A549 (cell line): ENCODE data around the gene HGFAC. TPM values are rescaled to one million over a fixed set of nuclear protein-coding genes. Genes with fewer than 3 reads are reported as not detected.

Experiments
- ATAC-seq, 2 experiments: fragments of 200-7000 bp in 1 of 2; fragments of >200 bp in 1 of 2; cut with Nextera tagmentation in 1 of 2; cut with Tn5 transposase in 1 of 2; 3 replicates each; pipeline versions ENCODE4 v1.8.0 to v1.9.1; 2018 to 2020; ENCODE audit warnings: mild to moderate bottlenecking in 1 of 2, moderate library complexity in 1 of 2
- CTCF ChIA-PET: fragments of 300-600 bp; sonication (Branson Sonifier 250); formaldehyde crosslinking; extraction: SDS; loops from one replicate; lab custom pipeline; 2021; ENCODE audit warnings: antibody characterized with exemption, inconsistent platforms; lab: Yijun Ruan, JAX
- POLR2A ChIA-PET: fragments of 350-600 bp; formaldehyde crosslinking; extraction: SDS; loops from one replicate; lab custom pipeline; 2021; ENCODE audit warnings: antibody characterized with exemption, inconsistent platforms; lab: Yijun Ruan, JAX
- DNase-seq, 2 experiments: peaks; one replicate each; pipeline versions ENCODE4 v3.0.0 to v3.0.0-alpha.2; 2011 to 2016; ENCODE audit warnings: low read depth in 1 of 2, low spot score in 1 of 2
- FAIRE-seq: peaks from 2 replicates; lab custom pipeline; 2011; peaks lifted over from hg19 to GRCh38; lab: Jason Lieb, UNC
- H3K27ac ChIP-seq, 2 experiments: fragments of >200 bp; sonication (Bioruptor Twin); formaldehyde crosslinking; 3 replicates each; pipeline ENCODE4 v1.5.1; 2016 to 2017
- H3K4me1 ChIP-seq: fragments of >200 bp; sonication (Bioruptor Twin); formaldehyde crosslinking; 3 replicates; pipeline ENCODE4 v1.6.1; 2016
- H3K4me2 ChIP-seq: fragments of >200 bp; sonication (Bioruptor Twin); formaldehyde crosslinking; 3 replicates; pipeline ENCODE4 v1.6.1; 2016
- H3K4me3 ChIP-seq: fragments of >200 bp; sonication (Bioruptor Twin); formaldehyde crosslinking; 3 replicates; pipeline ENCODE4 v1.5.1; 2016
- H3K9me3 ChIP-seq: fragments of >200 bp; sonication (Bioruptor Twin); formaldehyde crosslinking; 3 replicates; pipeline ENCODE4 v1.6.1; 2016
- CBX8 ChIP-seq: fragments of 200-600 bp; sonication (generic); IDR thresholded peaks from 2 replicates; pipeline ENCODE4 v1.6.1; 2016
- CEBPB ChIP-seq, 2 experiments: fragments of >200 bp in 1 of 2; sonication (Bioruptor Twin) in 1 of 2; formaldehyde crosslinking in 1 of 2; IDR thresholded peaks; 2 replicates each; pipeline ENCODE4 v1.6.1; 2012 to 2016
- EHF ChIP-seq: fragments of 250-450 bp; sonication (Bioruptor Pico); IDR thresholded peaks from 2 replicates; pipeline ENCODE4 v1.5.0; 2020; ENCODE audit warnings: mild to moderate bottlenecking
- EHMT2 ChIP-seq: fragments of 200-600 bp; sonication (generic); IDR thresholded peaks from 2 replicates; pipeline ENCODE4 v1.6.1; 2016; ENCODE audit warnings: antibody characterized with exemption, low read depth, mild to moderate bottlenecking, moderate library complexity
- ELK1 ChIP-seq: fragments of 150-350 bp; IDR thresholded peaks from 2 replicates; pipeline ENCODE4 v1.6.1; 2014; ENCODE audit warnings: low read depth, mild to moderate bottlenecking, low read length
- FOSL2 ChIP-seq, 2 experiments: fragments of 450-650 bp in 1 of 2; fragments of >200 bp in 1 of 2; sonication (Bioruptor Twin) in 1 of 2; formaldehyde crosslinking; IDR thresholded peaks; 2 replicates each; pipeline versions ENCODE4 v1.5.0 to v1.6.1; 2016 to 2020; ENCODE audit warnings: mild to moderate bottlenecking in 1 of 2, moderate library complexity in 1 of 2
- FOXS1 ChIP-seq: fragments of 250-450 bp; sonication (Bioruptor Pico); IDR thresholded peaks from 2 replicates; pipeline ENCODE4 v1.5.0; 2020; ENCODE audit warnings: mild to moderate bottlenecking, moderate library complexity
- GATA3 ChIP-seq: IDR thresholded peaks from 2 replicates; pipeline ENCODE4 v1.6.1; 2012; ENCODE audit warnings: borderline replicate concordance
- HOXA7 ChIP-seq: fragments of 250-450 bp; sonication (Bioruptor Pico); IDR thresholded peaks from 2 replicates; pipeline ENCODE4 v1.5.0; 2020; ENCODE audit warnings: mild to moderate bottlenecking, moderate library complexity
- HOXB13 ChIP-seq: fragments of 250-450 bp; sonication (Bioruptor Pico); IDR thresholded peaks from 2 replicates; pipeline ENCODE4 v1.5.0; 2020; ENCODE audit warnings: low read depth, mild to moderate bottlenecking, moderate library complexity
- HOXB5 ChIP-seq: fragments of 250-450 bp; sonication (Bioruptor Pico); IDR thresholded peaks from 2 replicates; pipeline ENCODE4 v1.5.0; 2020; ENCODE audit warnings: mild to moderate bottlenecking, moderate library complexity
- JUN ChIP-seq, 2 experiments: fragments of >200 bp; sonication (Bioruptor Twin); formaldehyde crosslinking; IDR thresholded peaks; 2 replicates in 1 of 2; 3 replicates in 1 of 2; pipeline ENCODE4 v1.6.1; 2016 to 2017
- KDM1A ChIP-seq: fragments of 200-600 bp; sonication (generic); IDR thresholded peaks from 2 replicates; pipeline ENCODE4 v1.6.1; 2016; ENCODE audit warnings: low read depth, mild to moderate bottlenecking
- KDM5A ChIP-seq: fragments of 200-600 bp; sonication (generic); IDR thresholded peaks from 2 replicates; pipeline ENCODE4 v1.6.1; 2016; ENCODE audit warnings: antibody characterized with exemption, mild to moderate bottlenecking
- NPAS2 ChIP-seq: fragments of 250-450 bp; sonication (Bioruptor Pico); IDR thresholded peaks from 2 replicates; pipeline ENCODE4 v1.8.0; 2022; ENCODE audit warnings: mild to moderate bottlenecking, moderate library complexity, borderline replicate concordance
- PBX3 ChIP-seq: IDR thresholded peaks from 2 replicates; pipeline ENCODE4 v1.6.1; 2012
- PHF8 ChIP-seq: fragments of 200-600 bp; sonication (generic); IDR thresholded peaks from 2 replicates; pipeline ENCODE4 v1.6.1; 2016; ENCODE audit warnings: low read depth, mild to moderate bottlenecking, antibody characterized with exemption, moderate library complexity, borderline replicate concordance
- POLR2A ChIP-seq: IDR thresholded peaks from 2 replicates; pipeline ENCODE4 v1.6.1; 2012; ENCODE audit warnings: mild to moderate bottlenecking, low read length
- POLR2AphosphoS2 ChIP-seq: conservative IDR thresholded peaks from 2 replicates; pipeline ENCODE4 v1.6.1; 2012; ENCODE audit warnings: low read length, improper control_type of control experiment, inconsistent platforms
- REST ChIP-seq: fragments of 200-600 bp; sonication (generic); IDR thresholded peaks from 2 replicates; pipeline ENCODE4 v1.6.1; 2016; ENCODE audit warnings: antibody characterized with exemption, mild to moderate bottlenecking, moderate library complexity
- RFX5 ChIP-seq: fragments of 450-650 bp; IDR thresholded peaks from 2 replicates; pipeline ENCODE4 v1.7.1; 2014; ENCODE audit warnings: antibody characterized with exemption, mild to moderate bottlenecking, moderate library complexity
- SMC3 ChIP-seq: fragments of >200 bp; sonication (Bioruptor Twin); formaldehyde crosslinking; IDR thresholded peaks from 3 replicates; pipeline ENCODE4 v1.6.1; 2018; ENCODE audit warnings: inconsistent platforms
- SREBF2 ChIP-seq: fragments of 450-650 bp; IDR thresholded peaks from 2 replicates; pipeline ENCODE4 v1.6.1; 2014; ENCODE audit warnings: mild to moderate bottlenecking, moderate library complexity
- TFCP2L1 ChIP-seq: fragments of 250-450 bp; sonication (Bioruptor Pico); IDR thresholded peaks from 2 replicates; pipeline ENCODE4 v1.5.0; 2021; ENCODE audit warnings: mild to moderate bottlenecking
- TP53 ChIP-seq: fragments of 250-450 bp; sonication (Bioruptor Pico); IDR thresholded peaks from 2 replicates; pipeline ENCODE4 v1.5.0; 2021; ENCODE audit warnings: mild to moderate bottlenecking, moderate library complexity
- ZFP36 ChIP-seq: fragments of 450-650 bp; IDR thresholded peaks from 2 replicates; pipeline ENCODE4 v1.6.1; 2014; ENCODE audit warnings: borderline replicate concordance; ENCODE audit not compliant: partially characterized antibody
- ZSCAN20 ChIP-seq: fragments of 250-450 bp; sonication (Bioruptor Pico); IDR thresholded peaks from 2 replicates; pipeline ENCODE4 v1.8.0; 2022; ENCODE audit warnings: mild to moderate bottlenecking, moderate library complexity
- WGBS: methylation state at CpG from one replicate; pipeline ENCODE4 v1.1.6; 2017; ENCODE audit errors: missing lambda C conversion rate; 5-methylcytosine and 5-hydroxymethylcytosine counted together
- polyA plus RNA-seq, 4 experiments: library from polyadenylated mRNA; depleted of rRNA in 3 of 4; stranded (reverse); fragments of >200 nt; fragmentation: RNase III in 1 of 4; extraction: RNeasy Plus Mini Kit Qiagen cat#74134 plus additional on column Dnase treatment in 1 of 4; gene quantifications; 2 replicates in 3 of 4; 3 replicates in 1 of 4; pipeline ENCODE4 v1.2.3, GENCODE V29; 2011 to 2017
- TF ChIP-seq, protein P1 (sequence below): fragments of >200 bp; sonication (Bioruptor Twin); formaldehyde crosslinking; IDR thresholded peaks from 3 replicates; pipeline ENCODE4 v1.6.1; 2016

HGFAC gene
- polyA plus RNA-seq, 2 of the 4 experiments (the other 2 are of a cell fraction): 0.25 TPM; not detected in 1

DNA sequence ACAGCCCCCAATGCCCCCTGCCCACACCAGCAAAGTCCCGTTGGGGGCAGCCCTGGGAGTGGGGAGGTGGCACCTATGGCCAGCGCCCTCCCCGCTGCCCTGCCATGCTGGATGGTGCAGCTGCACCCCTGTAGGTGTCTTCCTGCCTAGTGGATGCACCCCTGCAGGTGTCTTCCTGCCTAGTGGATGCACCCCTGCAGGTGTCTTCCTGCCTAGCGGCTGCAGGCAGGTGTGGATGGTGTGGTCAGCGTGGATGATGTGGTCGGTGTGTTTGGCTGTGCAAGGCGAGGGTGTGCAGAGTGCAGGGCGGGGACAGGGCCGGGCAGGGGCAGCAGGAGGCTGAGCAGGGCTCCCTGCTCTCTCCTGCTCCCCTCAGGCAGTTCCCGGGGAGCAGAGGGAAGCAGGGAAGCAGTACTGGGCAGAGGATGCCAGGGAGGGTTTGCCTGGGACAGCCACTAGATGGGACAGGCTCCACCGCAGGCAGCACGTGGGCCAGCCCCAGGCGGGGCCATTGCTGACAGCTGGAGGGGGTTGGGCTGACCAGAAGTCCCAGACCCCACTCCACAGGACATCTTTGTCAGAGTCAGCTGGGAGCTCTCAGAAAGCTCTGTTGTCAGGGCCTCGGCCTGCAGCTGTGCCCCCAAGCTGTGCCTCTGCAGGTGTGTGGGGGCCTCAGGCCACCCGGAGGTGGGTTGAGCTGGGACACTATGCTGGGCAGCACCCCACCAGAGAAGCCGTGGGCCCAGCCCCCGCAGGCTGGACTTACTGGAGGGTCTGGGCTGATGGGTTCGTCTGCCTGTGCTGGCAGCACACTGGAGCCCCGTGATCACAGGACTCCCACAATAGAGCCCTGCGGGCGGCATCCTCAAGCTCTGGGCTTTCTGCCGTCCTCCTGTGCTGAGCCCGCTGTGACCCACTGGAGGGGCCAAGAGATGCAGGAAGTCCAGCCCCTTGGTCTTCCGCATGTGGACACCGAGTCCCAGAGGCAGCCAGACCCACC lies 45.1 kb downstream of the HGFAC start:
- TF ChIP-seq EHMT2: no peak
- TF ChIP-seq TFCP2L1 (CRISPR knock-in tag): no peak
- TF ChIP-seq ZFP36: no peak
- no peak for TF ChIP-seq PHF8
- no peak for TF ChIP-seq HOXA7
- TF ChIP-seq JUN (IDR thresholded peaks at IDR 0.05): no peak
- TF ChIP-seq SREBF2: no peak
- no peak for TF ChIP-seq CEBPB (IDR thresholded peaks at IDR 0.05)
- TF ChIP-seq ELK1: no peak
- no peak for TF ChIP-seq EHF (CRISPR knock-in tag)
- TF ChIP-seq NPAS2 (CRISPR knock-in tag): no peak
- TF ChIP-seq TP53 (CRISPR knock-in tag): no peak
- no peak for TF ChIP-seq POLR2AphosphoS2
- TF ChIP-seq CBX8: no peak
- no peak for TF ChIP-seq RFX5
- TF ChIP-seq GATA3: no peak
- TF ChIP-seq FOSL2 (IDR thresholded peaks at IDR 0.05): no peak
- no peak for TF ChIP-seq FOSL2 (CRISPR knock-in tag; IDR thresholded peaks at IDR 0.05)
- TF ChIP-seq ZSCAN20: no peak
- TF ChIP-seq, protein P1, sequence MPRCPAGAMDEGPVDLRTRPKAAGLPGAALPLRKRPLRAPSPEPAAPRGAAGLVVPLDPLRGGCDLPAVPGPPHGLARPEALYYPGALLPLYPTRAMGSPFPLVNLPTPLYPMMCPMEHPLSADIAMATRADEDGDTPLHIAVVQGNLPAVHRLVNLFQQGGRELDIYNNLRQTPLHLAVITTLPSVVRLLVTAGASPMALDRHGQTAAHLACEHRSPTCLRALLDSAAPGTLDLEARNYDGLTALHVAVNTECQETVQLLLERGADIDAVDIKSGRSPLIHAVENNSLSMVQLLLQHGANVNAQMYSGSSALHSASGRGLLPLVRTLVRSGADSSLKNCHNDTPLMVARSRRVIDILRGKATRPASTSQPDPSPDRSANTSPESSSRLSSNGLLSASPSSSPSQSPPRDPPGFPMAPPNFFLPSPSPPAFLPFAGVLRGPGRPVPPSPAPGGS: no peak
- no peak for TF ChIP-seq HOXB13 (CRISPR knock-in tag)
- FAIRE-seq: no peak
- Histone ChIP-seq H3K4me3 (no peak overlapping the region), H3K4me1 (peaks cover 29% of the 10 kb centered on the region), H3K27ac (peak overlapping the region in 1 of 2 experiments; percentile 34; a peak in 2 of 6 replicates), H3K9me3 (no peaks in the 10 kb centered on the region), H3K4me2 (no peak overlapping the region)
- no peak for DNase-seq
- ChIA-PET POLR2A (no interaction called here), CTCF (interaction anchor here (1.2 kb wide), 1 partner anchor 28 kb away, joined by 3 read pairs; no protein-coding TSS in a partner anchor)
- WGBS: 75% methylated on average over 7 of the region's 25 CpGs
- ATAC-seq: peak; percentile 10 to 26; a peak in 4 of 6 replicates

- POLR2A ChIA-PET: no interaction called here
- Histone ChIP-seq H3K4me2 (no peak overlapping the region), H3K4me1 (peaks cover 29% of the 10 kb centered on the region), H3K9me3 (no peaks in the 10 kb centered on the region), H3K4me3 (no peak overlapping the region), H3K27ac (no peak overlapping the region)
- TF ChIP-seq KDM5A (no peak), SMC3 (no peak), EHMT2 (no peak), POLR2A (no peak), SREBF2 (no peak), ZFP36 (no peak), FOXS1 (CRISPR knock-in tag) (no peak), KDM1A (no peak), JUN (IDR thresholded peaks at IDR 0.05) (no peak), HOXB5 (CRISPR knock-in tag) (no peak), REST (no peak), PBX3 (no peak)
- TF ChIP-seq, protein P1: no peak
- no CpG with 5 or more reads among the region's 7 CpGs for WGBS
- CTCF ChIA-PET: interaction anchor here (1.2 kb wide), 1 partner anchor 27 kb away, joined by 3 read pairs; no protein-coding TSS in a partner anchor
- no peak for DNase-seq
- ATAC-seq: peak in 1 of 2 experiments; percentile 5; a peak in 1 of 6 replicates
- FAIRE-seq: no peak
Measured at GRCh38 chr4:3487861-3488260, 46.1 kb downstream of the HGFAC start.
